Measurements from ENCODE around the gene KATNB1. TPM values are rescaled to one million over a fixed set of nuclear protein-coding genes. Genes with fewer than 3 reads are reported as not detected.
"Not testable (repeated sequence)": the region's sequence is repeated elsewhere in the genome, so short reads cannot be mapped to it uniquely, and the experiment has no call there.

Gene KATNB1
- polyA plus RNA-seq, 4 donors = 19.3 to 26.8 (median 23.3) TPM

DNA sequence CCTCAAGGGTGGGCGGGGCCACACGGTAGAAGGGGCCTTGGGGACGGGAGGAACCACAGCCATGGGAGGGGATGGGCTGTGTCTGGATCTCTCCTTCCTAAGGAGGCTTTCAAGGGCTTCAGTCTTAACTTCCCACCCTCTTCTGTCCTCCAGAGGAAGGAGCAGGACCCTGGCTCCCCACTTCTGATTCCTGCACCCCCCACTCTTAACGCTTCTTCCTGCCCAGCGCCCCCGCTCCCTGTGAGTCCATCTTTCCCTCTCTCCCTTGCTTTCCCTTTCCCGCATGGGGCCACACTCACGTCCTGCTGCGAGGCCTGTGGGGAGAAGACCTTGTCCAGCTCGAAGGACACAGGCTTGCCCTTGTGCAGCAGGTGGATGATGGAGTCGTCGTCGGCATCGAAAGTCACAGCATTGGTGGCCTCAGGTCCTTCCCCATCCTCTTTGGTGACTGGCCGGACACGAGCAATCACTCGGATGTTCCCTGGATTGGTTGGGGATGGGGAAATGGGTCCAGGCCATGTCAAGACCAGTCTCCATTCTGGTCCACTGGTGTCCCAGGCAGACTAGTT is 29.7 kb downstream of the KATNB1 start:
- DNase-seq (ENCODE audit: low read depth in 4 of 4, low spot score in 2 of 4) = no peak

DNA sequence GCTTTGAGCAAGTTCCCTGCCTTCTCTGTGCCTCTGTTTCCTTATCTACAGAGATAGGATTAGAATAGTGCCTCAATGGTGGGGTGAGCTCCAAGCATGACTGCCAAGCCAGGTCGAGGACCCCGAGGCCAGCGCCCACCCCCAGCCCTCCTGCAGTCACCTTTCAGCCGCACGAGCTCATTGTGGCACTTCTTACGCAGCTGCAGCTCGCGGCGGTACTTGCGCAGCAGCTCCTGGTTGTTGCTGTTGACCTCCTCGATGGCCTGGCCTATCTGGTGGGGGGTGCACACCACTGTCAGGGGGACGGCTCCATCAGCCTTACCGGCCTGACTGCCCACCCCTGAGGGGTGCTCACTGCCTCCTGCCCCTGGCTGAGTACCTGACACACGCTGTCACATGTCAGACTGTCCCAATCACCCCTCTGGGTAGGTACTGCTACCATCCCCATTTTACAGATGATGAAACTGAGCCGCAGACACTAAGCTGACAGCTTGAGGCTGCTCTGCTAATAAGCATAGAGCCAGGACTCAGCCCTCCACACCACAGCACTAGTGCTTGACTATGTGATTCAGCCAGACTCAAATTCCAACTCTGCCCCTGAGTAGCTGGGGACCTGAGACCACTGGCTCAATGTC is 31.3 kb downstream of the KATNB1 start:
- no peak for DNase-seq (ENCODE audit: low read depth in 4 of 4, low spot score in 2 of 4)

DNA sequence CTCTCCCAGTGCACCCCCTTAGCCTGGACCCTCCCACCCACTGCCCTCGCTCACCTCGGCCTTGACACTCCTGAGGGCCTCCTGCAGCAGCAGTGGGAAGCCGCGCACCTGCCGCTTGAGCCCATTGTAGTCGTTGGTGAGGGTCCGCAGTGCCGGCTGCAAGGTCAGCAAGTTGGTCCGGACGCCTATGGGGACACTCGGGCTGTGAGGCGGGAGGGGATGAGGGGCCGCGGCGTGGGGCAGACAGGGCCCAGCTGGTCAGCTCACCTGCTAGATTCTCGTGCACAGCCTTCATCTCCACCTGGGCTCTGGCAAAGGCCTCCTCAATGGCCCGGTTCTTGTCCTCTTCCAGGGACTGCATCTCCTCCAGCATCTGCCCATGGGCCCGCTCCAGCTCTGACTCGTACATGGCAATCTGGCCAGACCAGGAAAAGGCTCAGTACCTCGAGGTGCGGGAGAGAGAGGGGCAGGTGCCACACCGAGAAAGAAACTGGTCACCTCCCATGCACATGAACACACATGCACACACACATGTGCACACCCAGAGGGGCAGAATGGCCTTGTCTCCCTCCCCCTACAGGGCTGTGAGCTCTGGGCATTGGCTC is 34.1 kb downstream of the KATNB1 start:
- DNase-seq (ENCODE audit: low read depth in 4 of 4, low spot score in 2 of 4) = no peak

DNA sequence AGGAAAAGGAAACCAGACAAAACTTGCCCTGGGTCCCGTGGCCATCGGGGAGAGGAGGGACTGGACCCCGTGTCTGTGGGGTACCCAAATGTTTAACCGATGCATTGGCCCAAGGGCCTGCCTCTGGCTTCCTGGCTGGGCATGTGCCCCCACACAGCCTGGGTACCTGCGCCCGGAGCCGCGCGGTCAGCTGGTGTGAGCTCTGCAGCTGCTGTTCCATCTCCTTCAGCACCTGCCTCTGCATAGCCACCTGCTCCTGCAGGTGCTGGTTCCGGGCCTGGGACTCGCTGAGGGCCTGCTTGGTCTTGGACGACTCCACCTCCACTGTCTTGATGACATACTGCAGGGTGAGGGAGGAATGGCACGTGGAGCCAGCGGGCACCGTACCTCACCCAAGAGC is 34.8 kb downstream of the KATNB1 start:
- no peak for DNase-seq (ENCODE audit: low read depth in 4 of 4, low spot score in 2 of 4)

DNA sequence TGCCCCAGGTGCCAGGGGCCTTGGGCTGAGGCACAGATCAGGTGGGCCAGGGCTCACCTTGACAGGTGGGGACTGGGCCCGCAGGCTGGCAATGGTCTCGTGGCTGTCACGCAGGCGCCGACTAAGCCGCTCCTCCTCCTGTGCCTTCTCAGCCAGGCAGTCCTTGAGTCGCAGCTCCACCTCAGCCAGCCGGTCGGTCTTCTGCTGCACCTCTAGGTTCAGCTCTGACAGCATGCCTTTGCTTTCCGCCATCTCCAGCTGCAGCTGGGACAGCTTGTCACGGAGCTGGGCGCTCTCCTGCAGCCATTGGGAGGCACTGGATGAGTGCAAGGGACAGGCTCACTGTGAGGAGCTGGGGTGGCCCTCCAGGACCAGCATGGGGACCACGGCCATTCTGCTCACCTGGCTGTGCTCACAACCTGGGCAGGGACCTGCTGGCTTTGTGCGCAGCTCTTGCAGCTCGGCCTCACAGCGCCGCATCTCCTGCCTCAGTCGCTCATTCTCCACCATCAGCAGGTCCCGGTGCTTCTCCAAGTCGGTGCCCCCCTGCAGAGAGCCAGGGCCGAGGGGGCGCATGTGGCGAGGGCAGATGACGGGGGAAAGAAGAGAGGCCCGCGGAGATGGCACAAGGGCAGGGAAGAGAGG is 35.7 kb downstream of the KATNB1 start:
- no peak for DNase-seq (ENCODE audit: low read depth in 4 of 4, low spot score in 2 of 4)

DNA sequence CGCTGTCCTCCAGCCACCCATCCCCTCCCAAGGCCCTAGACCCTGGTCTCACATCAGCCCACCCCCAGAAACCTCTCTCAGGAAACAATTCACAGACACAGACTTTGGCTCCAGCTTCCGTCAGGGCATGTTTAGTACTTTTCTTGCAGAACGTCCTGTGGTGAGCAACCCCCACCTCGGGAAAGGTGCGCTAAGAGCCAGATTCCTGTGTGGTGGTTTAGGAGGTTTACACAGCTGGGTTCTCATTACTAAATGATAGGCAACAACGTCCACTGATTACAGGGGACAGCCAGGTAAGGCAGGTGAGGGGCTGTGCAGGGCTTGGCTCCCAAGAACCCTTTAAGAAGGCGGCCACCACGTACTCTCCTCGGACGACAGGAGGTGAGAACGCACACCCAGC is 37.4 kb downstream of the KATNB1 start:
- no peak for DNase-seq (ENCODE audit: low read depth in 4 of 4, low spot score in 2 of 4)

DNA sequence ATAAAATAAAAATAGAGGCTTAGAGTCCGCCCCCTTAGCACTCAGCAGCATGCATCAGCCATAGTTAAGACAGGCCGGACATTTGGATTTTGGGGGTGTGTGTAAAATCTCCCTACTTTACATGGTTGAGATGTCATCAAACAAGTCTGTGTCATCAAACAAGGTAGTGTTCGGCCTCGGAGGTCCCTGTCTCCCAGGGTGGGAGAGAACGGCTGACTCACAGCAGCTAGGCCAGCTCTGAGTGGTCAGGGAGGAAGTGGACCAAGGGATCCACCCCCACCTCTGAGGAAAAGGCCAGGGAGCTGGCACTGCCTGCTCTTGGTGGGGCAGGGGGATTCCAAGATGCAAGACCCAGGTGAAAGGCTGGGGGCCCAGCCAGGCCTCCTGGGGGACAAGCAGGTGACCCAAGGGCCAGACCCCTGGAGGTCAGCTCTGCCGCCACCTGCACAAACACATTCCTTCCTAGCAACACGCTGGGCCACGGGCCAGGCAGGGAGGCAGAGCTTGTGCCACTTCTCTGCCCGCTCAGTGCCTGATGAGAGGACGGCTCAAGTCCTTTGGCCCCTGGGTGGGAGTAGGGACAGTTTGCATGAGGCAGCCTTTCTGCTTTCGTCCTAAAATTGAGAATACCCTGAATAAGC is 38.2 kb downstream of the KATNB1 start:
- no peak for DNase-seq (ENCODE audit: low read depth in 4 of 4, low spot score in 2 of 4)

DNA sequence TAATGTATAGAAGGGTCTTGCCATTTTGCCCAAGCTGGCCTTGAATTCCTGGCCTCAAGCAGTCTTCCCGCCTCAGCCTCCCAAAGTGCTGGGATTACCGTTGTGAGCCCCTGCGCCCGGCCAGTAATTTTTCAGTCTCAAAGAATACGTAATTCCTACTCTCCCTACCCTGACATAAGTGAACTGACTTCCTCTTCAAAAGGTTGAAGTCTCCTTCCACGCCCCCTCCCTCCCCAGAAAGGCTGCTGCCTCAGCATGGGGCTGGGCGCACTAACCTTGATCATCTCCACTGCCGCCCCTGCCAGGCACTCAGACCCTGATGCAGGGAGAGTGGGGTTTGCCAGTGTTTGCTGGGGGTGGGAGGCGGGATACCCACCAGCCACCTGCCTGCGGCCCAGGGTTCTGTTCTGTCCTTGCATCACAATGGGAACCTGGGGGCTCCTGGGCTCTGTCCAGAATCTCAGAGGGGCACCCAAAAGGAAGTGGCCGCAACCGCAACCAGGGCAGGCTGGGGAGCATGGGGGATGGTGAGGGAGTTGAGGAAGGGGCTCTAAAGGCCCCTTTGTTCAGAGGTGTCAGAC is 39.2 kb downstream of the KATNB1 start:
- DNase-seq (ENCODE audit: low read depth in 4 of 4, low spot score in 2 of 4) = no peak

DNA sequence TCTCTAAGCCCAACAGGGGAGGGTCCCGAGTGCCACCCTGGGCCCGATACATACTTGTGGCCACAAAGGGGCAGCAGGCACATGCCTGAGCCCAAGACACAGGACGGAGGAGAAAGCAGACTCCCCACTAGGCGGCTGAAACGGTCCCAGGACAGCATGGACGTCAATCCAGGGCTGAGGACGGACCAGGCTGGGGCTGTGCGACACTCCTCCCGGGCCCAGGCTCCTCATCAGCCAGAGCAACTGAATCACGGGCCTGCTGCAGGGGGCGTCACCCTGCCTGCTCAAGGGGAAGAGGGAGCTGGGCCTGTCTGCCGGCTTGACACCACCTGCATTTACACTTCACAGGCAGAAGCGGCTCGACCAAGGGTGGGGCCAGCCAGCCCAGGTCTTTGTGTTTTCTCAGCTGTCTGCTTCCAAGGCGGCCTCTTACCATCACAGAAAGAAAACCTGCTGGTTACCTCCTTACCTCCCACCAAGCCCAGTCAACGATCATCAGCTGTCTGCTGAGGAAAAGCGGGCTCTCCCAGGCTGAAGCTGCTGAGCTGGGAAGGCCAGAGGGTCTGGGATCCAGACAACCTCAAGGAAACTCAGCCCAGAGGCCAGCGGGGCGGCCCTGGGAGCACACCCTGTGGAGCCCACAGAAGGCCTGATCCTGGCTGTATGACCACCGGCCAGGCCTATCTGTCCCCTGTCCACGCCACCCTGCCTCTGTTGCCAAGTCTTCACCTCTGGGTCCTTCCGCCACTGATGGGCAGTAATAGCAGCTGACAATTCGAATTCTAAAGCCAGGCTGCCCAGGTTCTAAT is 40.3 kb downstream of the KATNB1 start:
- peak in 2 of 4 donors; percentile 32 to 53 for DNase-seq (ENCODE audit: low read depth in 4 of 4, low spot score in 2 of 4)

DNA sequence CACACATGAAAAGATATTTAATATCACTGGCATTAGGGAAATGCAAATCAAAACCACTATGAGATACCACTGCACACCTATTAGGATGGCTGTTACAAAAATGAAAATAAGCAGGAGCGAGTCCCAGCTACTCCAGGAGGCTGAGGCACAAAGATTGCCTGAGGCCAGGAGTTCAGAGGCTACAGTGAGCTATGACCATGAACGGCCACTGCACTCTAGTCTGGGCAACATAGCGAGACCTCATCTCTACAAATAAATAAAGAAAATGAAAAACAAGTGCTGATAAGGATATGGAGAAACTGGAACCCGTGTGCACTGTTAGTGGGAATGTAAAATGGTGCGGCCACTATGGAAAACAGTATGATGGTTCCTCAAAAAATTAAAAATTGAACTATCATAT is 43.1 kb downstream of the KATNB1 start:
- DNase-seq (ENCODE audit: low read depth in 4 of 4, low spot score in 2 of 4) = no peak

DNA sequence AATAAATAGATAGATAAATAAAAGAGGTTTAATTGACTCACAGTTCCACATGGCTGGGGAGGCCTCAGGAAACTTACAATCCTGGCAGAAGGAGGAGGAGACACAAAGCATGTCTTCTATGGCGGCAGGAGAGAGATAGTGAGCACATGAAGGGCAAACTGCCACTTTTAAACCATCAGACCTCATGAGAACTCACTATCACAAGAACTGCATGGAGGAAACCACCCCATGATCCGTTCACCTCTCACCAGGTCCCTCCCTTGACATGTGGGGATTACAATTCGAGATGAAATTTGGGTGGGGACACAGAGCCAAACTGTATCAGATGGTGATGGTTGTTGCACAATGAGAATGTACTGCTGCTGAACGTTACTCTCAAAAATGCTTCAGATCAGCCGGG is 44.3 kb downstream of the KATNB1 start:
- not testable (repeated sequence) for DNase-seq (ENCODE audit: low read depth in 4 of 4, low spot score in 2 of 4)

DNA sequence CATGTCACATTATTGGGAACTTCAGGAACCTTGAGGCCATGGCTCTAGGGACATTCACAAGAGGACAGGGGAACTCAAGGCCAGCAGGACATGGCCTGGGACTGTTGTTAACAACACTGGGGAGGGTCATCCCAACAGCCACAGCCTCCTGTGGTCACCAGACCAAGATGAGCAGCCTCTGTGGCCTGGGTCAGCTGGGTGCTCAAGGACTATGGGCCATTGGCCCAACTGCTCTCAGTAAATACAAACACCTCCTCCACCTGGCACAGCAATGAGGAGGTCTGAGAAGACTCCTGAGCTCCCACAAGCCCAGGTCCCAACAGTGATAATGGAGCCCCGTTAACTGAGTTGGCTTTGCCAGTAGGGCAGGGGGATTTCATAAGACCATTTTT is 45.8 kb downstream of the KATNB1 start:
- DNase-seq (ENCODE audit: low read depth in 4 of 4, low spot score in 2 of 4) = no peak

DNA sequence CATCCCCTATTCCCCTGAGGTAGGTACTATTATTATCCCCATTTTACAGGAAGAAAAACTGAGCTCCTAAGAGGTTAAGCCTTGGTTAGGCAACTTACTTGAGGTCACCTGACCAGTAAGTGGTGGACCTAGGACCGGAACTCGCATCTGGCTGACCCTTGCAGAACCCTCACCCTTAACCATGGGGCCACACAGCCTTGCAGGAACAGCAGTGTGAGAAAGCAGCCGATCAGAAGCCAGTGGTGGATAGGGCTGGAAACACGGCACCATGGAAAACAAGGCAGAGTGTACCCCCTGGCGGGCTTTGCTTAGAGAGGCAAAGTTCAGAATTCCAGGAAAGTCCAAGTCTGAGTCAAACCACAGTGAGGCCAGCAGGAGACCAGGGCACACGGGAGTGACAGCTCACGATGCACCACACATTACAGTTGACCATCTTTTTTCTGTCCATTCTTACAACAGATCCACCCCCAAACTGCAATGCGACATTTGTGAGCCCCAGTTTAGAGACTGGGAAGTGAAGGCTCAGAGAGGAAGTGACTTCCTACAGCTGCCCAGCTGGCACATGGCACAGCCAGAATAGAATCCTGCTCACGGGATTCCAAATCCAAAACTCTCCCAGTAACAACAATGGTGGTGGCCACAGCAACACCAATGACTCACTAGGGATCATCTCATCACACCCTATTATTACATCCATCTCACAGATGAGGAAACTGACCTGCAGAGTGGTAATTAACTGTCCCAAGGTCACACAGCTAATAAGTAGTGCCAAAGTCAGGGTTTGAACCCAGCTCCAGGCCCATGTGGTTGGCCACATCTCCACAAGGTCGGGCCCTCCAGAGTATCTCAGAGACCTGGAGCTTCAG is 46.4 kb downstream of the KATNB1 start:
- no peak for DNase-seq (ENCODE audit: low read depth in 4 of 4, low spot score in 2 of 4)

DNA sequence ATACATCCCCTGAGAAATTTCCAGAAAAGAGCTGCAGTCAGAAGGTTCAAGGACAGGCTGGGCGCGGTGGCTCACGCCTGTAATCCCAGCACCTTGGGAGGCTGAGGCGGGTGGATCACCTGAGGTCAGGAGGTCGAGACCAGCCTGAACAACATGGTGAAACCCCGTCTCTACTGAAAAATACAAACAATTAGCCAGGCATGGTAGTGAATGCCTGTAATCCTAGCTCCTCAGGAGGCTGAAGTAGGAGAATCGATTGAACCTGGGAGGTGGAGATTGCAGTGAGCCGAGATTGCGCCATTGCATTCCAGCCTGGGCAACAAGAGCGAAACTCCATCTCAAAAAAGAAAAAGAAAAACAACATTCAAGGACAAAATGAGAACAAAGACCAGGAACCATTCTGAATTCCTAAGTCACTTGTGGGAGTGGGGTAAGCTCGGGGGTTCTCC is 47.1 kb downstream of the KATNB1 start:
- not testable (repeated sequence) for DNase-seq (ENCODE audit: low read depth in 4 of 4, low spot score in 2 of 4)

DNA sequence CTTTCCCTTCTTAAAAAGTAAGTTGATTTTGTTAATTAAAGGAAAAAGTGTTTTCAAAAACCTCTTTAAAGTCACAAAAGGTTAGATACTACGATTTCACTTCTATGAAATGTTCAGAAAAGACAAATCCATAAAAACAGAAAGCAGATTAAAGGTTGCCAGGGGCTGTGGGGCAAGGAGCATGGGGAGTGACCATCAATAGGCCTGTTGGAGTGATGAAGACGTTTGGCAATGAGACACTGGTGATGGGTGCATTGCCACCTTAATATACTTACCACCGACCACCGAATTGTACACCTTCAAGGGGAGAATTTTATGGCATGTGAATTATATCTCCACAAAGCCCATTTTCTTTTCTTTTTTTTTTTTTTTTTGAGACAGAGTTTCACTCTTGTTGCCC is 47.5 kb downstream of the KATNB1 start:
- DNase-seq (ENCODE audit: low read depth in 4 of 4, low spot score in 2 of 4) = no peak

DNA sequence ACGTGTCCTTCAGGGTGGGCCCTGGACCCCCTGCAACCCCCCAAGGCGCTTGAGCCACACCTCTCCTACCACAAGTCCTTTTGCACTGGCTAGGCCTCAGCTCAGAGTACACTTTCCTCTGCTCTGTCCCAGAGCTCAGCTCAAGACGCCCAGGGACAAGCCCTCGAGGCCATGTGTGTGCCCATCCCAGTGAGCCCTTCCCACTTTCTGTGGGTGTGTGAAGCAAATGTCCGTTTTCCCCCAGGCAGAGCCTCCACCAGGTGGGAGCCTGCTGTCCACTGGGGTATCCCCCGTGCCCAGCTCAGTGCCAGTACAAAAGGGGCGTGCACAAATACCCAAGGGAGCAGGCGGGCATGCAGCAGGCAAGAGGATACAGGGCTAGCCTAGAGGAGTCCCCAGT is 48.3 kb downstream of the KATNB1 start:
- no peak for DNase-seq (ENCODE audit: low read depth in 4 of 4, low spot score in 2 of 4)

DNA sequence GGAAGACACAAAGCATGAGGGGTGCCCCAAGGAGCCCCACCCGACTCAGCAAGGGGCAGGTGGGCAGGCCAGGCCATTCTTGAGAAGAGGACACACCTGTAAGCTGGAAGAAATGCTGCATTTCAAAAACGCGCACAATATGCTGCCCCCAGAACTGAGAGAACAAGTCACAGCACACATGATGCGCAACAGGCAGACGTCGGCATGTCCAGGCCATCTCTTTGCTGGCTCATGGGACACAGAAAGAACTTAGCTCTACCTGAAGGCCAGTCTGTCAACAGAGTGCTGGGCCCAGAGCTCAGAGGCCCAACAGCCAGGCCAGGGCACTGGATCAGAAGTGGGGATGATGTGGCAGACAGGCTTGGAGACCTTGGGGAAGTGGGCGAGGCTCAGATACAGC is 48.8 kb downstream of the KATNB1 start:
- no peak for DNase-seq (ENCODE audit: low read depth in 4 of 4, low spot score in 2 of 4)

DNA sequence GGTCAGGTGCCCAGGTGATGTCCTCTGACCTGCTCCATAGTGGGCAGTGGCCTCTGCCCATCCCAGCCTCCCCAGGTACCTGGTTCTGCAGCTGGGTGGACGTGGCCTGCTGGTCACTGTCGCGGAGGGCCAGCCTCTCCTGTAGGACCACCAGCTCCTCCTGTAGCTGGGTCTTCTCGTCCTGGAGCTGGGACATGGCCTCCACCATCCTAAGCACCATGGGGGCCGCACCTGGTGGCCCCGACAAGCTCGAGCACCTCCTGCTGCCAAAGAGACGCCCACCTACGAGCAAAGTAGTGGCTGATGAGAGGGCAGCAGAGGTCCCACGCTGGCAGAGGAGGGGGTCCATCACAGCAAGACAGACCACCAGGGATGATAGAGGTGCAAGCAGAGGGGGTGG is 49.8 kb downstream of the KATNB1 start:
- no peak for DNase-seq (ENCODE audit: low read depth in 4 of 4, low spot score in 2 of 4)

DNA sequence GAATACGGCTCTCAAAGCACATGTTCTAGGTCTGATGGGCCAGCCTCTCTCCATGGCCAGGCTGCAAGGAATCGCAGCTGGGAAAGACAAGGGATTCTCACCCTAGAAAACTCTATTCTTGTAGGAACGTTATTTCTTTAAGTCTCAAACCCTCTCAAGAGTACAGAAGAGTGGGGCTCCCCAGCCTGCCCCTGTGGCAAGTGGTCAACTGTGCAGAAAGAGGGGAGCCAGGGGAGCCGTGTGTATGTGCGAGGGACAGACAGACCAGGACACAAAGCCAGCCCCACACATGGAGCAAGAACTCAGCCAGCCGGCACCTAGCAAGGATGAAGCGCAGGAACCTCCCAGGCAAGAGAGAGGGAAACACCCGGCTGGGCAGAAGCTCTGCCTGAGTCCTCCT is 50.4 kb downstream of the KATNB1 start:
- no peak for DNase-seq (ENCODE audit: low read depth in 4 of 4, low spot score in 2 of 4)

All from left renal cortex interstitium (tissue), 4 donors.